SK-N-SH (cell line): ENCODE measurements around the gene MED27.

Experiments used
- POLR2AphosphoS5 ChIP-seq: IDR thresholded peaks from 2 replicates; pipeline ENCODE4 v1.6.1; 2012; ENCODE audit warnings: low read depth, low read length
- RCOR1 ChIP-seq: fragments of 150-350 bp; IDR thresholded peaks from 2 replicates; pipeline ENCODE4 v1.6.1; 2017; ENCODE audit warnings: antibody characterized with exemption, low read length
- RXRA ChIP-seq: IDR thresholded peaks from 2 replicates; pipeline ENCODE4 v1.4.0; 2012; ENCODE audit warnings: low read depth, mild to moderate bottlenecking, borderline replicate concordance
- SMC3 ChIP-seq: IDR thresholded peaks from 2 replicates; pipeline ENCODE4 v1.6.1; 2012; ENCODE audit warnings: low read depth, low read length, improper control_type of control experiment
- TEAD4 ChIP-seq: IDR thresholded peaks from 2 replicates; pipeline ENCODE4 v1.4.0; 2012; ENCODE audit warnings: mild to moderate bottlenecking, borderline replicate concordance; ENCODE audit not compliant: insufficient read depth
- YY1 ChIP-seq: IDR thresholded peaks from 2 replicates; pipeline ENCODE4 v1.4.0; 2012; ENCODE audit warnings: low read depth, mild to moderate bottlenecking
- TF ChIP-seq, protein P1 (sequence below): fragments of 200-600 bp; sonication (generic); IDR thresholded peaks from 2 replicates; pipeline ENCODE4 v1.6.1; 2017; ENCODE audit warnings: antibody characterized with exemption, mild to moderate bottlenecking, moderate library complexity
- TF ChIP-seq, protein P2 (sequence below): IDR thresholded peaks from 2 replicates; pipeline ENCODE4 v1.4.0; 2012; ENCODE audit warnings: low read depth
- TF ChIP-seq, protein P3 (sequence below): IDR thresholded peaks from 2 replicates; pipeline ENCODE4 v1.4.0; 2012; ENCODE audit warnings: low read depth, borderline replicate concordance

DNA sequence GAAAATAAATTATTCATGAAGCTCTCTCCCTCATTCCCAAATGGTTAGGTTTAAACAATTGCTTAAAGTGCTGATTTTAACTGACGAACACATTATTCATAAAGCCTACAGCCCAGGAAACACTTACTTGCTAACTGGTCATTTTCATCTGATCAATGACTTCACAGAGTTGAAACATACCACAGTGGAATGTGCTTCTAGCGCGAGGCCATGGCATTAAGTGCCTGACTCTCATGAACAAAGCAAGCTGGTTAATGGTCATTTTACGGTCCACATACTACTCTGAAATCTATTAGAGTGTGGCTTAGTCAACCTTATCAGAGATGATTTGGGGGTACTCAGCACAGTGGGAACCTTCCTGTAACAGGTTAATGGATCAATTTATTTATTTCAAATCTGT is 114.6 kb downstream of the MED27 start:
- TF ChIP-seq, protein P1, sequence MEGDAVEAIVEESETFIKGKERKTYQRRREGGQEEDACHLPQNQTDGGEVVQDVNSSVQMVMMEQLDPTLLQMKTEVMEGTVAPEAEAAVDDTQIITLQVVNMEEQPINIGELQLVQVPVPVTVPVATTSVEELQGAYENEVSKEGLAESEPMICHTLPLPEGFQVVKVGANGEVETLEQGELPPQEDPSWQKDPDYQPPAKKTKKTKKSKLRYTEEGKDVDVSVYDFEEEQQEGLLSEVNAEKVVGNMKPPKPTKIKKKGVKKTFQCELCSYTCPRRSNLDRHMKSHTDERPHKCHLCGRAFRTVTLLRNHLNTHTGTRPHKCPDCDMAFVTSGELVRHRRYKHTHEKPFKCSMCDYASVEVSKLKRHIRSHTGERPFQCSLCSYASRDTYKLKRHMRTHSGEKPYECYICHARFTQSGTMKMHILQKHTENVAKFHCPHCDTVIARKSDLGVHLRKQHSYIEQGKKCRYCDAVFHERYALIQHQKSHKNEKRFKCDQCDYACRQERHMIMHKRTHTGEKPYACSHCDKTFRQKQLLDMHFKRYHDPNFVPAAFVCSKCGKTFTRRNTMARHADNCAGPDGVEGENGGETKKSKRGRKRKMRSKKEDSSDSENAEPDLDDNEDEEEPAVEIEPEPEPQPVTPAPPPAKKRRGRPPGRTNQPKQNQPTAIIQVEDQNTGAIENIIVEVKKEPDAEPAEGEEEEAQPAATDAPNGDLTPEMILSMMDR = no peak
- TF ChIP-seq RXRA = no peak
- TF ChIP-seq, protein P2, sequence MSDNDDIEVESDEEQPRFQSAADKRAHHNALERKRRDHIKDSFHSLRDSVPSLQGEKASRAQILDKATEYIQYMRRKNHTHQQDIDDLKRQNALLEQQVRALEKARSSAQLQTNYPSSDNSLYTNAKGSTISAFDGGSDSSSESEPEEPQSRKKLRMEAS = no peak
- TF ChIP-seq, protein P3, sequence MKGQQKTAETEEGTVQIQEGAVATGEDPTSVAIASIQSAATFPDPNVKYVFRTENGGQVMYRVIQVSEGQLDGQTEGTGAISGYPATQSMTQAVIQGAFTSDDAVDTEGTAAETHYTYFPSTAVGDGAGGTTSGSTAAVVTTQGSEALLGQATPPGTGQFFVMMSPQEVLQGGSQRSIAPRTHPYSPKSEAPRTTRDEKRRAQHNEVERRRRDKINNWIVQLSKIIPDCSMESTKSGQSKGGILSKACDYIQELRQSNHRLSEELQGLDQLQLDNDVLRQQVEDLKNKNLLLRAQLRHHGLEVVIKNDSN = no peak
- no peak for TF ChIP-seq SMC3
- TF ChIP-seq YY1 = no peak
- no peak for TF ChIP-seq TEAD4
- no peak for TF ChIP-seq POLR2AphosphoS5
- no peak for TF ChIP-seq RCOR1
